Choroid plexus epithelial cell (primary cell): ENCODE results near the gene SLC37A3.
A peak's percentile ranks its signal among the peaks of the same experiment; 100 is the strongest.

ENCODE experiments used
- DNase-seq: peaks from one replicate; pipeline ENCODE4 v3.0.0-alpha.2; 2010; ENCODE audit warnings: low read depth
- H3K4me3 ChIP-seq: 2 replicates; pipeline ENCODE4 v1.5.1; 2011; ENCODE audit warnings: low read depth, mild to moderate bottlenecking, control low read depth, low read length, moderate library complexity
- TF ChIP-seq, protein P1 (sequence below): conservative IDR thresholded peaks from 2 replicates; pipeline ENCODE4 v1.5.1; 2011; ENCODE audit warnings: low read depth, mild to moderate bottlenecking, control low read depth, inconsistent platforms, low read length, moderate library complexity

Gene SLC37A3

DNA sequence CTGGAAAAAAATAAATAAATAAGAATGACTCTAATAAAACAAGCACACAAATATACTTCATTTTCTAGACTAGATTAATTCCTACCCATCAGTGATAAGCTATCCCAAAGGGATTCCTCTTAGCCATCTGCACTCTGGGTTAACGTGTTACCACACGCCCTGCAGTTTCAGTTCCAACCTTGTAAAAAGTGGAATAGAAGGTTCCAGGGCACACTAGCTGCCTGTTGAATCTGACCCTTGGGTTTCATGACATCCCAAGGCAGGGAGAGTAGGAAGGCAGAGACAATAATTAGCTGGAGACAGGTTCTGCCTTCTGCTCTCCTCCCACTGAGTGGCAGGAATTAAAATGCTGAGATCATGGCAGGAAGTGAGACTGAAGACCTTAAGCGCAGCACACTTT, 33.5 kb downstream of the SLC37A3 start:
- TF ChIP-seq, protein P1, sequence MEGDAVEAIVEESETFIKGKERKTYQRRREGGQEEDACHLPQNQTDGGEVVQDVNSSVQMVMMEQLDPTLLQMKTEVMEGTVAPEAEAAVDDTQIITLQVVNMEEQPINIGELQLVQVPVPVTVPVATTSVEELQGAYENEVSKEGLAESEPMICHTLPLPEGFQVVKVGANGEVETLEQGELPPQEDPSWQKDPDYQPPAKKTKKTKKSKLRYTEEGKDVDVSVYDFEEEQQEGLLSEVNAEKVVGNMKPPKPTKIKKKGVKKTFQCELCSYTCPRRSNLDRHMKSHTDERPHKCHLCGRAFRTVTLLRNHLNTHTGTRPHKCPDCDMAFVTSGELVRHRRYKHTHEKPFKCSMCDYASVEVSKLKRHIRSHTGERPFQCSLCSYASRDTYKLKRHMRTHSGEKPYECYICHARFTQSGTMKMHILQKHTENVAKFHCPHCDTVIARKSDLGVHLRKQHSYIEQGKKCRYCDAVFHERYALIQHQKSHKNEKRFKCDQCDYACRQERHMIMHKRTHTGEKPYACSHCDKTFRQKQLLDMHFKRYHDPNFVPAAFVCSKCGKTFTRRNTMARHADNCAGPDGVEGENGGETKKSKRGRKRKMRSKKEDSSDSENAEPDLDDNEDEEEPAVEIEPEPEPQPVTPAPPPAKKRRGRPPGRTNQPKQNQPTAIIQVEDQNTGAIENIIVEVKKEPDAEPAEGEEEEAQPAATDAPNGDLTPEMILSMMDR: no peak
- DNase-seq: no peak
- H3K4me3 ChIP-seq: no peak overlapping the region

DNA sequence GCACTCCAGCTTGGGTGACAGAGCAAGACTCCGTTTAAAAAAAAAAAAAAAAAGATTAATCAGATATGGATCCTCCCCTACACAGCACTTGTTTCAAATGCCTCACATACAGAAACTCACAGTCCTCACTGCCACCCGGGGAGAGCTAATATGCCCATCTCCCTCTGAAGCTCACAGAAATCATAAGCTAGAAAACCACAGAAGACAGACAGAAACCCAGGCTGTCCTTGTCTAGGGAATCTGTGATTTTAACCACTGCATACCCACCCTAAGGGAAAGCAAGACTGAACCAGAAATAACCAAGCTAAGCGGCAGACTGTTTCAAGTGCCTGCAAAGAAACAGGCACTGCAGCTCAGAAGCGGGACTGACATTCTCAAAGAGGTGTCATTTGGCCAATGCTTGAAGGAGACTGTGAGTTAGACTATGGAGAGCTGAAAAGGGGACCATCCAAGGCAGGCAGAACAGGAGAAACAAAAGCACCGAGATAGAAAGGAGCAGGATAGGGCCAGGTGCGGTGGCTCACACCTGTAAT, 37.6 kb downstream of the SLC37A3 start:
- H3K4me3 ChIP-seq: no peak overlapping the region
- DNase-seq: no peak
- TF ChIP-seq, protein P1: no peak

DNA sequence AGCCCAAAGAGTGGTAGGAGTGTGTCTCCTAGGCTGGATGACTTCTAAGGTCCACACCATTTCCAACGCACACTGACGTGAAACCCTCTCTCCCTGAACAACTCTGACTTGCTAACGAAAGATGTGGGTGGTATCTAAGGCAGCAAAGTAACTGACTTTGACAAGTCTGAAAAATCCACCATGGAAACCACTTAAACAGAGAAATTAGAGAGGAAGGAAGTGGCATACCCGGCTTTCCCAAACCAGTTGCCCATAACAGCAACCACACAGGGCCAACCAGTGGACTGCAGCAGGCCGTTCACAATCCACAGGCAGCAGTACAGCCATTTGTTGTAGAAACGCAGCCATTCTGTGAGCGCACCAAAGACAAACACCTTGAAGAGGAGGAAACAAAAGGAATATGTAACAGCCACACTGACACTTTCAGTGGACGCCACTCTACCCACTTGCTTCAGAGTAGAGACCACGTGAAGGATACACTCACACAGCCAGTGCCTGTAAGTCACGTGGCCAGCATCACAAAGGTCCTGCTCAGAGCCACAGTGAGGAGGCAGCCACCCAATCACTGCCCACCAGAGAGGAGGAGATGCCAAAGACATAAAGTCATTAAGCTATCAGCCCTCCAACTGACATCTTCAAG, 39.8 kb downstream of the SLC37A3 start:
- TF ChIP-seq, protein P1: no peak
- H3K4me3 ChIP-seq: no peak overlapping the region
- no peak for DNase-seq

DNA sequence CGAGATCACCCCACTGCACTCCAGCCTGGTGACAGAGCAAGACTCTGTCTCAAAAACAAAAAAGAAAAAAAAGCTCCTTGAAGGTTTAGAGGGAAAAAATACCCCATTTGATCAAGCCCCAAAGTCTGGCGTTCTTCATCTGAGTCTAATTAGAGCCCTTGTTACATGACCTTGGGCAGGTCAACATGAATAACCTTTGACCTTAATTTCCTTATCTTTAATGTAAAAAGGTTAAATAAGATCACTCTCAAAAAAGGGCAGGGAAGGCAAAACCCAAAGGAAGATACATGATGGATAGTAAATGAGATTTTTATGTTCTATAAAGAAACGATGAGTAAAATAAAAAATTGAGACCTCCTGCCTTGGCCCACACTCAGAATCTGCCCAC, 40.3 kb downstream of the SLC37A3 start:
- TF ChIP-seq, protein P1: no peak
- H3K4me3 ChIP-seq: no peak overlapping the region

DNA sequence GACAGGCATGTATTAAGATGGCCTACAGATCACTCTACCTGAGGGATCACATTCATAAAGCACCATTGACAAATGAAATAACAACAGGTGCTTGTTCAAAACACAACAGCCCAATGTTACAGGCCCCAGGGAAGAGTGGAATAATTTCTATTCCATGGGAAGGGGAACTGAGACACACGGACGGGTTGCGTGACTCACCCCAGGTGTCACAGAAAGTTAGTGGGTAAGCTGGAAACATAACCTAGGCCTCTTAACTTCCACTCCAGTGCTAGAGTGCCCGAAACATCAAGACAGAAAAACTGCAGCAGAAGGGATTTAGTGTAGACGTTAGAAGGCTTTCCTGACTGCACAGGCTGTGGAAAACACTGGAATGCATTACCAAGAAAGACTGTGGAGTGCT, 48.3 kb downstream of the SLC37A3 start:
- no peak overlapping the region for H3K4me3 ChIP-seq
- no peak for DNase-seq
- TF ChIP-seq, protein P1: no peak

More for the DNA sequence above, 40.3 kb downstream of the SLC37A3 start:
- no peak for DNase-seq

DNA sequence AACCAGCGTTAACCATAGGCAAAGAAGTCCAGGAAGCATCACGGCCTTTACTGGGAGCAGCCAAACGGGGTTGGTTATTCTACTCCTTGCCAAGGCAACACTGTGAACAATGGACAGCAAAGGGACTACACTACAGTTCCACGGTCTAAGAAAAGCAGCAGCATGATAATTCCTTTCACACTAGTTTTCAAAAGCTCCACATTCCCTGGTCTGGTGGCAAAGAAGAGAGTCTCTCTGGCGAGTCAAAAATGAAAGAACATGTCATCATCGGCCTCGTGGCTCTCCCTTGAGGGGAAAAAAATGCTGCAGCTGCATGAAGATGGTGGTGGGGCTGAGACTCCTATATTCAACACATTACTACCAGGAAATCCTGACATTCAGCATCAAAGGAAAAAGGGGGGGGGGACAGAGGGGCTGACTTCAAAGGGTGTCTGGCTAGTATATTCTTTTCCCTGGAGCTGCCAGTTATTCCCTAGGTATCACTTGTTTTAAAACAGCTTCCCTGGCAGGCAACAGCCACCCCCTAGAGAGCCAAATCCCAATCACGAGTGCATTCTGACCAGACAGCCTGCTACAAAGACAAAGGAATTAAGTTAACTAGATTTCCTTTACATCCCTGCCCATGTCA, 49.1 kb downstream of the SLC37A3 start:
- TF ChIP-seq, protein P1: no peak
- no peak overlapping the region for H3K4me3 ChIP-seq
- peak; percentile 35 for DNase-seq
